Progenitor cell of endocrine pancreas (in vitro differentiated cells): ENCODE results near the gene UNC80. TPM values are rescaled to one million over a fixed set of nuclear protein-coding genes. Genes with fewer than 3 reads are reported as not detected.
A peak's percentile ranks its signal among the peaks of the same experiment; 100 is the strongest.

Experiments
- DNase-seq: peaks from one replicate; pipeline ENCODE4 v3.0.0; 2021; ENCODE audit warnings: low spot score; ENCODE audit not compliant: unreplicated experiment
- H3K27ac Mint-ChIP-seq: 2 replicates; pipeline ENCODE4 v1.8.0; 2021; ENCODE audit warnings: mild to moderate bottlenecking, moderate library complexity, mixed read lengths
- H3K27me3 Mint-ChIP-seq: 2 replicates; pipeline ENCODE4 v1.8.0; 2021; ENCODE audit warnings: mixed read lengths
- H3K36me3 Mint-ChIP-seq: 2 replicates; pipeline ENCODE4 v1.8.0; 2022; ENCODE audit warnings: mixed read lengths; ENCODE audit not compliant: insufficient read depth
- H3K4me1 Mint-ChIP-seq: 2 replicates; pipeline ENCODE4 v1.8.0; 2021; ENCODE audit warnings: low read depth, mixed read lengths
- H3K4me3 Mint-ChIP-seq: 2 replicates; pipeline ENCODE4 v1.8.0; 2021; ENCODE audit warnings: low read depth, mild to moderate bottlenecking, moderate library complexity, mixed read lengths
- H3K9me3 Mint-ChIP-seq: 2 replicates; pipeline ENCODE4 v1.8.0; 2021; ENCODE audit warnings: low read depth, mixed read lengths
- total RNA-seq: library from RNA; stranded (reverse); gene quantifications from 2 replicates; pipeline ENCODE4 v1.2.1, GENCODE V29; 2021
- TF ChIP-seq, protein P1 (sequence below): fragments of 200-600 bp; sonication (generic); IDR thresholded peaks from one replicate; pipeline ENCODE4 v1.5.0; 2021; ENCODE audit warnings: antibody characterized with exemption, mild to moderate bottlenecking; ENCODE audit not compliant: unreplicated experiment

UNC80 gene
- total RNA-seq, 1 donor from 2014 or later = 3.1 TPM

DNA sequence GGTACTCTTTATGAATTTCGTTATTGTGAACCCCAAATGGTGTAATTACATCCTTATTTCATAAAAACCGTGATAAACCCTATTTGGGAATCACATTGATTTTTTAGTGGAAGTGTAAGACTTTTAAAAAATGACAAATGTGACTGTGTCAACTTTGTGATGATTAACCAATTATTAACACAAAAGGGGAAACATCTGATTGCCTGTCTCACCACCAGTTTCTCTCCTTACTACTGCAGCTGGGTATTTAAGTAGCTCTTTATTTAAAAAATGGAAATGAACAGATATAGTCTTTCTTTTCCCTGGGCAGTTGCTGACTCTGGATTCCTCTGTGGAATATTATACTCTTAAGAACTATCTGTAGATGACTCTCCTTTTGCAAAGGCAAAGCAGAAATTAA, 219.2 kb downstream of the UNC80 start:
- Mint-ChIP-seq H3K27me3 (peaks cover 17% of the 10 kb centered on the region), H3K36me3 (no peaks in the 10 kb centered on the region), H3K4me1 (no peaks in the 10 kb centered on the region), H3K4me3 (no peak overlapping the region), H3K9me3 (no peaks in the 10 kb centered on the region), H3K27ac (no peak overlapping the region)
- TF ChIP-seq, protein P1, sequence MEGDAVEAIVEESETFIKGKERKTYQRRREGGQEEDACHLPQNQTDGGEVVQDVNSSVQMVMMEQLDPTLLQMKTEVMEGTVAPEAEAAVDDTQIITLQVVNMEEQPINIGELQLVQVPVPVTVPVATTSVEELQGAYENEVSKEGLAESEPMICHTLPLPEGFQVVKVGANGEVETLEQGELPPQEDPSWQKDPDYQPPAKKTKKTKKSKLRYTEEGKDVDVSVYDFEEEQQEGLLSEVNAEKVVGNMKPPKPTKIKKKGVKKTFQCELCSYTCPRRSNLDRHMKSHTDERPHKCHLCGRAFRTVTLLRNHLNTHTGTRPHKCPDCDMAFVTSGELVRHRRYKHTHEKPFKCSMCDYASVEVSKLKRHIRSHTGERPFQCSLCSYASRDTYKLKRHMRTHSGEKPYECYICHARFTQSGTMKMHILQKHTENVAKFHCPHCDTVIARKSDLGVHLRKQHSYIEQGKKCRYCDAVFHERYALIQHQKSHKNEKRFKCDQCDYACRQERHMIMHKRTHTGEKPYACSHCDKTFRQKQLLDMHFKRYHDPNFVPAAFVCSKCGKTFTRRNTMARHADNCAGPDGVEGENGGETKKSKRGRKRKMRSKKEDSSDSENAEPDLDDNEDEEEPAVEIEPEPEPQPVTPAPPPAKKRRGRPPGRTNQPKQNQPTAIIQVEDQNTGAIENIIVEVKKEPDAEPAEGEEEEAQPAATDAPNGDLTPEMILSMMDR = no peak
- no peak for DNase-seq

DNA sequence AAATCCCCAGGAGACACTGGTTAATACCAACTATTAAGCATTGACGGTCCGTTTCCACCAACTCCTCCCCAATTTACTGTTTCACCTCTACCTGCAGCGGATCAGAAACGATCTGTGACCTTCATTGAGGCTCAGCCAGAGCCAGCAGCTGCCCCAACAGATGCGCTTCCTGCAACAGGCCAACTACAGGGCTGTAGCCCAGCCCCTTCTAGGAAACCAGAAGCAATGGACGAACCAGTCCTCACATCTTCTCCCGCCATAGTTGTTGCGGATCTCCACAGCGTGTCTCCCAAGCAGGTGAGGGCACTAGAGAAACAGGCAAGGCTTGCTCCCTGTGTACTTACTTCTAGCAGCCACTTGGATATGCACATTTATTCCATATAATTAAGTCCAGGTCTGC, 222.3 kb downstream of the UNC80 start:
- no peak overlapping the region for H3K4me3 Mint-ChIP-seq
- H3K36me3 Mint-ChIP-seq = no peaks in the 10 kb centered on the region

DNA sequence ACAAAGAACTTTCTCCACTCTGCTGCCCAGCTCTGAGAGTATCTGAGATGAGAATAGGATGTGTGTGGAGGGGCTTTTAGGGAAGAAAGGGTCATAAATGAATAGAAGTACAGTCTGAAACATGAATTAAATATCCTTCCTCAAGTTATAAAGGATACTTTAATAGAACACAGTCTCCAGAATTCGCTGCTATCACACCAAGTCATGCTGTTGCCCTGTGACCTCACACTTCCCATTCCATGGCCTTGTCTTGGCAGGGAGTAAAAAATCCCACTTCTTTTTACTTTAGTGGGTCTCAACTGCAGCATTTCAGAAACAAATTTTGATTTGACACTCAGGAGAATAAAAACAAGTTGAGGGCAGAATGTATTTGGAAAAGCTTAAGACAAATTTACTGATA, 227.0 kb downstream of the UNC80 start:
- no peak overlapping the region for H3K27ac Mint-ChIP-seq
- H3K27me3 Mint-ChIP-seq = peaks cover 6% of the 10 kb centered on the region
- H3K4me3 Mint-ChIP-seq = no peak overlapping the region
- peaks cover 5% of the 10 kb centered on the region for H3K4me1 Mint-ChIP-seq
- no peaks in the 10 kb centered on the region for H3K36me3 Mint-ChIP-seq
- DNase-seq = no peak
- H3K9me3 Mint-ChIP-seq = no peaks in the 10 kb centered on the region
- TF ChIP-seq, protein P1 = no peak

More for the DNA sequence above, 222.3 kb downstream of the UNC80 start:
- no peak overlapping the region for H3K27ac Mint-ChIP-seq
- no peak for DNase-seq
- H3K4me1 Mint-ChIP-seq = no peaks in the 10 kb centered on the region
- no peaks in the 10 kb centered on the region for H3K9me3 Mint-ChIP-seq
- TF ChIP-seq, protein P1 = no peak
- peaks cover 12% of the 10 kb centered on the region for H3K27me3 Mint-ChIP-seq

GRCh38 chr2:210000464-210001324, 229.1 kb downstream of the UNC80 start:
- Mint-ChIP-seq H3K4me1 (peaks cover 11% of the 10 kb centered on the region), H3K27me3 (no peaks in the 10 kb centered on the region), H3K27ac (no peak overlapping the region), H3K4me3 (no peak overlapping the region), H3K9me3 (no peaks in the 10 kb centered on the region), H3K36me3 (no peaks in the 10 kb centered on the region)
- no peak for DNase-seq
- TF ChIP-seq, protein P1 = no peak

- no peaks in the 10 kb centered on the region for H3K27me3 Mint-ChIP-seq
- H3K9me3 Mint-ChIP-seq = no peaks in the 10 kb centered on the region
- peak within 1 kb of the TSS; percentile 90 for H3K27ac Mint-ChIP-seq
- DNase-seq = peak; percentile 90
- H3K36me3 Mint-ChIP-seq = peaks cover under 1% of the 10 kb centered on the region
- TF ChIP-seq, protein P1 = no peak
- peaks cover 13% of the 10 kb centered on the region for H3K4me1 Mint-ChIP-seq
- peak within 1 kb of the TSS; percentile 90 for H3K4me3 Mint-ChIP-seq
Observed at GRCh38 chr2:210002158-210003157, 230.8 kb downstream of the UNC80 start, which contains the start of gene RPE. TSS of gene RPE (plus strand) at chr2:210002638. CDS start at chr2:210002662, 24 bp downstream.
